Stimulated activated CD8-positive, alpha-beta memory T cell treated with anti-CD3 and anti-CD28 coated beads, Interleukin-12 subunit alpha, Interleukin-12 subunit beta, amount 100 ng/mL, for 24 hours (primary cell): ENCODE measurements around the gene PPP1R2.

Experiments
- DNase-seq: peaks from one replicate; pipeline ENCODE4 v3.0.0-alpha.2; 2020; ENCODE audit errors: extremely low read depth

PPP1R2 gene

GRCh38 chr3:195566797-195567196 lies 23.7 kb upstream of the PPP1R2 start:
- no peak for DNase-seq

DNA sequence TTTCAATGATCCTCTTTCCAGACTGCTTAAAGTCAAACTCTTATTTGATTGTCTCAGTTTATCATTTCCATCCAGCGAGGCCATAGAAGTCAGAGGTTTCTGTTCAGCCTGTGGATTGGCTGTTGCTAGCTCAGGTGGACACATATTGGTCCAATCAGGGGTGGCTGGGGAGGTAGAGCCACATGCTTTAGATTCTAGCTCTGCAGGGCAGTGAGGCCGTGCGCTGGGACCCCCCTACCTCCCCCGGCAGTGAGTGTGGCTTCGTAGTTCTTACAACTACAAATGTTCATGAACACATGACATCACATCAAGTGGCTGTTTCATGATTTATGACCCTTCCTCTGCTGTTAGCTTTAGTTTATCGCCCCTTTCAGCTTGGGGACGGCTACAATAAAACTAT lies 22.6 kb upstream of the PPP1R2 start:
- DNase-seq = no peak

- DNase-seq = no peak
Measured at GRCh38 chr3:195563317-195563716, 20.2 kb upstream of the PPP1R2 start.

- DNase-seq = no peak
Measured at GRCh38 chr3:195559723-195560409, 16.7 kb upstream of the PPP1R2 start.

DNA sequence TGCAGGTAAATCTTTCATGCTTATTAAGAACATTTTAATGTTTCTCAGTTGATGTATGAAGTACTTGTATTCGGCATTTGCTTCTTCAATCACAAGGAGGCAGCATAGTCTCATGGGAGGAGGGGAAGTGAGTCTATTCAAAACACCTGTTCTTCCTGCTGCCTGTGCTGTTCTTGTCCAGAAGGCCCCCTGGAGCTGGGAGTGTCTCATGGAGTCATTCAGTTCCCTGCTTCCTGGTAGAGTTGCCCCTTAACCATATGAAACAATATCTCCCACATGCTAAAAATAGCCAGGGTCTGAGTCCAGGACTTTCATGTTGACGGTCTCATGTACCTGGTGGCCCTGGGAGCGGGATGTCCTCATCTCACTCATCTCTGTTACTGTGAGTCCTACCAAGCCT lies 15.5 kb upstream of the PPP1R2 start:
- DNase-seq = no peak

- no peak for DNase-seq
Measured at GRCh38 chr3:195557322-195557721, 14.2 kb upstream of the PPP1R2 start.

DNA sequence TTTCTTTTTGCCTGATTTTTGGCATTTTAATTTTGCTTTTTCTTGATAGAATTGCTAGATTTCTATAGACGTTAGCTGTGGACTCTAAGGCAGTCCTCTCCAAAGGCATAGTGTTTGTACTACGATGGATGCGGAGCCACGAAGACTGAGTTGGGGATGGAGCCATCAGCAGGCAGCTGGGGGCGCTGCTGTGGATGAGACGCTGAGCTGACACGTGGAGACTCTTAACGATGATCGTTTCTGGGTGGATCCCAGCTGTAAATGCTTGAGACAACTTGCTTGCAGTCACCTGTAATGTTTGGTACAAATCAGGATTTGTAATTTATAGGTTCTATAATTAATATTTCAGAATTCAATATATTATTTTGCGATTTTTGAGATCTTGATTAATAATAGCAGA lies 13.3 kb upstream of the PPP1R2 start:
- DNase-seq = no peak

DNA sequence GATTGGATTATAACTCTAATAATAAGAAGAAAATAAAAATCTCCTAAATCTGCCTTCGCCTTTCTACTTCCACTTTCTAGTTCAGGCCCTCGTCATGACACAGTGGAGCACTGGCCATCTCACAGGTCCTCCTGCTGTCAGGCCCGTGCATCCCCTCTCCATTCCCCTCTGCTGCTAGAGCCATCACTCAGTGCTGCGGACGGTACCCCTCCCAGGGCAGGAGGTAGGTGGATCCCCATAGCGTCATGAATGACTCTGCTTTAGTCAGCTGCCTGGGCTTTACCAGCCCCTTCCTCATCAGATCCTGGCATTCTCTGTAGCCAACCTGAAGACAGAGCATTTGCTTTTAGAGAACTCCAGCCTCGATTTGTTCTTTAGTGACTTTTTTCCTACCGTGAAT lies 12.0 kb upstream of the PPP1R2 start:
- DNase-seq = no peak

- DNase-seq = no peak
Measured at GRCh38 chr3:195554458-195554857, 11.3 kb upstream of the PPP1R2 start.

DNA sequence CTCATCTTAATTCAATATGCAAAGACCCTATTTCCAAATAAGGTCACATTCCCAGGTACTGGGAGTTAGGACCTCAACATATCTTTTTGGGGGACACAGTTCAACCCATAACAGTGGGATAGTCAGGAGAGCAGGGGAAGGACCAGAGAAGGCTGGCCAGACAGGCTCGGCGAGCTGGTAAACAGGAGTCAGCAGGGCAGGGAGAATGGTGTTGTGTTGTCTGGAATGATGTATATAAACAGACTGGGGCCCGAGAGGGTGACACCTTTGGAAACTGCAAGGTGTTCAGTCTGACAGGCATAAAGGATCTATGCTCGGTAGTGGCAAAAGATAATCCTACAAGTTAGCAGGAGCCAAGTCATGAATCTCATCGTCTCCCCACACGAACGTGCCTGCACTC lies 10.1 kb upstream of the PPP1R2 start:
- DNase-seq = no peak

DNA sequence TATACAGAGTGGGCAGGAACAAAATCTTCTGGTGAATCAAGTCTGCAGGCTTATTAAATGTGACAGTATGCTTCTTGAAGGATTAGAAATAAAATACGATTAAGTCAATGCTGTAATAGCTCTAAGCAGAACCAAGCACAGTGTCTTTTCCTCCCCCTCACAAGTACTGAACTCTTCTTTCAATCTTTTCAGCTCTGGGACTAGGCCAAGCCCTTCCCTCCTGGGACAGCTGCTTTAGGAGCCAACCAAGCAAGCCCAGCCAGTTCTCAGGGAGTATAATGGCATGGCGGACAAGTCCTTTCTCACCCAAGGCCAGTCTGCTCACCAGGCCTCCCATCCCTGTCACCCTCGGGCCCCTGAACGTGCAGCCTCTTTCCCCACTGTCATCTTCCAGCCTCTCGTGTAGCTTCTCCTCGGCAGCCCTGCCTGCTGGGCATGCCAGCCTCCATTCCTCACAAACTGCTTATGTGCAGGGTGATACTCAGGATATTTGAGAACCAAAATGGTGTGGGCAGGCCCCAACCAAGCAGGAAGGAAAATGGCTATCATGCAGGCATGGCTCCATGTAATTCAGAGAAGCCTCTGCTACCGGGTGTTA lies 8.4 kb upstream of the PPP1R2 start:
- no peak for DNase-seq

DNA sequence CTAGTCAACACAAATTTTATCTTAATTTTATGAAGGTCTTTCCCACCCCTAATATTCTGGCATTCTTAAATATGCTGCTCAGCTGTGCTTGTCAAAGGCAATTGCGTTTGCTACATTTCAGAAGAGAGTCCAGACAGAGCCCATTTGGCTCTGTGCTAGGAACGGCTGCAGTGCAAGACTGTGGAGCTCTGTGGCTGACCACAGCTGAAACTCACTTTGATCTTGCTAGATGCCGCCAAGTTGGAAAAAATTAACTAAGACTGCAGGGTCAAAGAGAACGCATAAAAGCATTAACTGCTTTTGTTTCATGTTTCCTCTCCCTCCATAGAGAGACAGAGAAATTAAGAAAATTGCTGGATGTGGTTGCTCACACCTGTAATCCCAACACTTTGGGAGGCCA lies 7.6 kb upstream of the PPP1R2 start:
- DNase-seq = no peak

DNA sequence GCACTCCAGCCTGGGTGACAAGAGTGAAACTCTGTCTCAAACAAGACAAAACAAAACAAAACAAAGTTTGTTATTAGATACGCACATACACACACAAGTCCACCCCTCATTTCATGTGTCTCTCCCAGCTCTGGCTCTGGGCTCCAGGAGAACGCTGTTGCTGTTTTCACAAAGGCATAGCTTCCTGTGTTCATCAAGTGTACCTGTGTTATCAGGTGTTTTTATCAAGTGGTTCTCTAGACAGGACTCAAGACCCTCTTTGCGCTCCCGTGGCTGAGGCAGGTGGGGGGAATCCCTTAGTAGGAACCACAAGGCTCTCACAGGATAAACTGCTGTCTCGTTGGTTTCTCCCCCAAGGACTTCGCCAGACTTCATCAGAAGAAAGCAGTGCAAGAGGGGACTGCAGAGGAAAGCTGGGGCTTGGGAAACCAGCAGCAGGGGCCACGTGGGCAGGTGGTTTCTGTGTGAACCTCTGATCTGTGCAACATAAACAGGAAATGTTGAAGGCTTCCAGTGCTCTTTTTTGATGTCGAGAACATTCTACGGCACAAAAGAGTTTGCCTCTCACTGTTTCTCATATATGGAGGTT lies 6.9 kb upstream of the PPP1R2 start:
- DNase-seq = peak; percentile 53

DNA sequence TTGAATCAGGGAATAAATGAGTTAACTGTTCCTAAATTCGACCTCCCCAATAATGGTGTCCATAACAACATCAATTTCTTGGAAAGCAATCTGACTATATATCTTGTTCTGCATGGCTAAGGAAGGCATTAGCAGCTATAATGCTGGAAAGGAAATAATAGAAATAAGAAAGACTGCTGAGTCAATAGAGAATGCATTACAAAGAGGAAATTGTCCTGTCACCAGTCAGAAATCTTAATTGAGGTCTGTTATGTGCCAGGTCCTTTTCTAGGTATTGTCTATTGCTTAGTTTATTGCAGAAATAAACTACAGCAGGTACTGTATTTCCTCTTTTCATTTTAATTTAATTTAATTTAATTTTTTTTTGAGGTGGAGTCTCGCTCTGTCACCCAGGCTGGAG lies 5.9 kb upstream of the PPP1R2 start:
- no peak for DNase-seq

DNA sequence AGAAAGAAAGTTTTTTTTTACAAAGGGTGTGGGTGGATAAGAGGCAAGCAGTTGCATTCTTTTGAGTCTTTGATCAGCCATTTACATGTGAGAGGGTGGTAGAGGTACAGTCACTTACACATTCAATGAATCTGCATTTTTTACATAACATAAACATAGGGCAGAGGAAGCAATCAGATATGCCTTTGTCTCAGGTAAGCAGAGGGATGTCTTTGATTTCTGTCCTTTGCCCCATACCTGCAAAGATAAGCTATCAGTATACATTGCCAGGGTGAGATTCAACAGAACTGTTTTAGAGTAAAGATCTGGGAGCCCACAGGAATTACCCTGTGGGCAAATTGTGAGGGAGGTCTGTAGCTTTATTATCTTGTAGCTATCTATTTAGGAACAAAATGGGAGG lies 5.4 kb upstream of the PPP1R2 start:
- DNase-seq = no peak

GRCh38 chr3:195548006-195548405 lies 4.9 kb upstream of the PPP1R2 start:
- DNase-seq = no peak

DNA sequence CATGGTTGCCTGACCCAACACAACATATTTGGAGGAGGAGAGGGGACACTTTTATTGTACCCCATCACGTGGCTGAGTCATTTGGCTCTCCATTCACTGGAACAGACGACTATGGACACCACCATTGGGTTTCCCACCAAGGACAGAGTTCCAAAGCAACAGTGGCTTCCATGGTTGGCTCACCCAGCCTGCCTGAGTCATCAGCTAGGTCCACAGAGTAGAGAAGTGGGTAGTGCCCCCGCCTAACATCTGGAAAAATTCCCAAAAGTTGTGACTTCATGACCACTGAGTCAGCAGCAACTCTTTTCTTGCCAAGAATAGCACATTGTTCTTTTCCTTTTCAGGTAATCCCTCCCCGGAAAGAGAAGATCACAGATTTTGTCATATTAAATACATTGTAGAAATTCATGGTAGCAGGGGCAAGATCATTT lies 3.0 kb upstream of the PPP1R2 start:
- DNase-seq = no peak

DNA sequence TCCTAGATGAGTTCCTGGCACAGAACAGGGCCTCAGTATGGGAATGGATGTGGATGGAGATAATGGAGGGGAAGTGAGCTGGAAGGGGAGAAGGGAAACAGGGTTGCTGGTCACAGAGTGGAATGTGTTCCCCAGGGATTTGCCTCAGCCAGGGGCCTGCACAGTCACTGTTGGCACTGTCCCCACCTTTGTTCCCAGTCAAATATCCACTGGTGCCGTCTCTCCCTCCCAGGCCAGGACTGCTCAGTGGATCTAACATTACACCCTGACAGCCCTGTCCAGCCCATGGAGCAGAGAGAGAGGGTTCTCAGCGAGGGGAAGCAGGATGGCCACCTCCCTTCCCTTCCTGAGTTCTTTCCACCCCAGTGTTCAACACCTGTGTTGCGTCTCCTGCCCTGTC lies 1.5 kb upstream of the PPP1R2 start:
- DNase-seq = no peak

GRCh38 chr3:195544230-195544536 lies 1.1 kb upstream of the PPP1R2 start:
- no peak for DNase-seq

DNA sequence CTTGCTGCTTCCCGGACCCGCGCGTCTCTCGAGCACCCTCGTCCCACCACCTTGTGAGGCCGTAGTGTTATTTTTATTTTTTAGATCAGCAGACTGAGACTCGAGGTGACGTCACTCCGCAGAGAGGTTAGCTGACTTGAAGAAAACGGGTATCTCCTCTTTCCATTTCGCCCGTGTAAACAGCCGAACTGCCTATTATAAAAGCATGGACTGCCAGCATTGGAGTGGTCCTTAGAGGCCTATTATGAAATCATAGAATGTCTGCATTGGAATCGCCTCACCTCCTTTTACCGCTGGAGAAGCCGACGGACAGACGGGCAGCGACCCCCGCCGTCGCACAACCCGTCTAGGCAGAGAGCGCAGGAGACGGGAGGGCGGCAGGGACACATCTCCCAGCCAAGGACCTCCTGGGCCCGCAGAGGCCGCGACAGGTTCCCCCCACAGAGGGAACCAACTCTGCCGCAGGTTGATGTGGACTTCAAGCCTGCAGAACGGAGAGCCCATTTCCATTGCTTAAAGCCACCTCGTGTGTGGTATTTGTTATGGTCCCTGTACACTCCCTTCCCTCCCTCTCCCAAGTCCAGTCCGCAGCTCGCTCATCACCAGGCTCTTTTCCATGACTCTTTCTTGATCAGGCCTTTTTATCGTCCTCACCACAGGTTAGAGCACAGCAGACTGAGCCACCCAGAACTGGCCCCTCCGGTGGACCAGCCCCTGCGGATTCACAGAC lies 540 bp upstream of the PPP1R2 start:
- DNase-seq = no peak

- DNase-seq = no peak
Measured at GRCh38 chr3:195542316-195542697, 818 bp downstream of the PPP1R2 start.

GRCh38 chr3:195540511-195540910 lies 2.6 kb downstream of the PPP1R2 start:
- DNase-seq = no peak

GRCh38 chr3:195540027-195540426 lies 3.1 kb downstream of the PPP1R2 start:
- no peak for DNase-seq
